SK-N-SH treated with all-trans-retinoic acid at 6 μM for 48 hours (cell line): ENCODE results near the gene SOCS1.

Experiments
- ARNTL ChIP-seq: fragments of 450-650 bp; formaldehyde crosslinking; IDR thresholded peaks from 2 replicates; pipeline ENCODE4 v1.5.0; 2020; ENCODE audit warnings: low read depth, mild to moderate bottlenecking, moderate library complexity, borderline replicate concordance
- BACH2 ChIP-seq: fragments of 250-450 bp; sonication (Bioruptor Pico); IDR thresholded peaks from 2 replicates; pipeline ENCODE4 v1.9.0; 2021; ENCODE audit warnings: mild to moderate bottlenecking, borderline replicate concordance
- CREB5 ChIP-seq: fragments of 250-450 bp; sonication (Bioruptor Pico); IDR thresholded peaks from 2 replicates; pipeline ENCODE4 v1.5.1; 2020; ENCODE audit warnings: low read depth, mild to moderate bottlenecking, moderate library complexity
- ISL1 ChIP-seq: fragments of 250-450 bp; sonication (Bioruptor Pico); IDR thresholded peaks from 2 replicates; pipeline ENCODE4 v2.1.2; 2022; ENCODE audit warnings: mild to moderate bottlenecking, moderate library complexity
- OSR1 ChIP-seq: fragments of 250-450 bp; sonication (Bioruptor Pico); IDR thresholded peaks from 2 replicates; pipeline ENCODE4 v1.8.0; 2022; ENCODE audit warnings: moderate library complexity, mild to moderate bottlenecking, inconsistent platforms
- PATZ1 ChIP-seq: fragments of 250-450 bp; sonication (Bioruptor Pico); IDR thresholded peaks from 2 replicates; pipeline ENCODE4 v1.8.0; 2020; ENCODE audit warnings: mild to moderate bottlenecking, moderate library complexity, borderline replicate concordance
- POU6F1 ChIP-seq: fragments of 250-450 bp; sonication (Bioruptor Pico); IDR thresholded peaks from 2 replicates; pipeline ENCODE4 v1.8.0; 2021; ENCODE audit warnings: low read depth, mild to moderate bottlenecking, moderate library complexity, borderline replicate concordance
- RARB ChIP-seq: fragments of 250-450 bp; sonication (Bioruptor Pico); IDR thresholded peaks from 2 replicates; pipeline ENCODE4 v1.8.0; 2021; ENCODE audit warnings: mild to moderate bottlenecking, moderate library complexity
- SNAI2 ChIP-seq: fragments of 250-450 bp; sonication (Bioruptor Pico); IDR thresholded peaks from 2 replicates; pipeline ENCODE4 v1.5.0; 2020; ENCODE audit warnings: mild to moderate bottlenecking, moderate library complexity
- TCF4 ChIP-seq: fragments of 250-450 bp; sonication (Bioruptor Pico); IDR thresholded peaks from 2 replicates; pipeline ENCODE4 v1.8.0; 2021; ENCODE audit warnings: mild to moderate bottlenecking, moderate library complexity, borderline replicate concordance
- ZC3H10 ChIP-seq: fragments of 250-450 bp; sonication (Bioruptor Pico); IDR thresholded peaks from 2 replicates; pipeline ENCODE4 v1.5.1; 2021; ENCODE audit warnings: mild to moderate bottlenecking, moderate library complexity
- ZFP3 ChIP-seq: fragments of 250-450 bp; sonication (Bioruptor Pico); IDR thresholded peaks from 2 replicates; pipeline ENCODE4 v1.5.0; 2020; ENCODE audit warnings: mild to moderate bottlenecking, moderate library complexity
- ZFP30 ChIP-seq: fragments of 450-650 bp; formaldehyde crosslinking; IDR thresholded peaks from 2 replicates; pipeline ENCODE4 v1.5.0; 2022; ENCODE audit warnings: mild to moderate bottlenecking, moderate library complexity
- ZNF70 ChIP-seq: fragments of 450-650 bp; formaldehyde crosslinking; IDR thresholded peaks from 2 replicates; pipeline ENCODE4 v1.5.0; 2020; ENCODE audit warnings: mild to moderate bottlenecking, moderate library complexity

GRCh38 chr16:11236461-11237254 lies 19.3 kb downstream of the SOCS1 start:
- TF ChIP-seq RARB (no peak), ZFP30 (CRISPR knock-in tag) (no peak), OSR1 (CRISPR knock-in tag) (no peak), PATZ1 (no peak), TCF4 (CRISPR knock-in tag) (no peak), ISL1 (CRISPR knock-in tag) (no peak), CREB5 (CRISPR knock-in tag) (no peak), BACH2 (CRISPR knock-in tag) (no peak), ZC3H10 (CRISPR knock-in tag) (no peak), ZFP3 (no peak), ZNF70 (CRISPR knock-in tag) (no peak), ARNTL (CRISPR knock-in tag) (no peak), SNAI2 (CRISPR knock-in tag) (no peak), POU6F1 (CRISPR knock-in tag) (no peak)
